Peyer's patch (tissue), 4 donors: ENCODE data around the gene TMEM167B.

ENCODE experiments used
- CTCF ChIP-seq, 6 experiments: fragments of 450-650 bp in 4 of 6; fragments of 200-600 bp in 2 of 6; sonication (generic) in 1 of 6; IDR thresholded peaks; one replicate each; pipeline ENCODE4 v1.5.1; 2017 to 2019; ENCODE audit warnings: antibody characterized with exemption in 6 of 6, mild to moderate bottlenecking in 3 of 6, moderate library complexity in 1 of 6
- POLR2A ChIP-seq, 2 donors: fragments of 450-650 bp; IDR thresholded peaks; one replicate each; pipeline ENCODE4 v1.5.1; 2017; ENCODE audit warnings: antibody characterized with exemption in 2 of 2, mild to moderate bottlenecking in 2 of 2, moderate library complexity in 2 of 2

- TF ChIP-seq CTCF (IDR thresholded peaks at IDR 0.05) (no peak), POLR2A (IDR thresholded peaks at IDR 0.05) (no peak)
These were observed 5.7 kb upstream of the TMEM167B start for GRCh38 chr1:109084563-109085517.
